Middle frontal gyrus (tissue), 1 donor: ENCODE data around the gene UGT1A4.

ENCODE experiments used
- DNase-seq: peaks from one replicate; pipeline ENCODE4 v3.0.0-alpha.2; 2015; ENCODE audit warnings: low spot score; ENCODE audit errors: extremely low spot score

Gene UGT1A4

GRCh38 chr2:233807966-233808935 is 89.7 kb downstream of the UGT1A4 start:
- DNase-seq = no peak

- no peak for DNase-seq
These were observed 91.8 kb downstream of the UGT1A4 start for GRCh38 chr2:233810385-233810784.

DNA sequence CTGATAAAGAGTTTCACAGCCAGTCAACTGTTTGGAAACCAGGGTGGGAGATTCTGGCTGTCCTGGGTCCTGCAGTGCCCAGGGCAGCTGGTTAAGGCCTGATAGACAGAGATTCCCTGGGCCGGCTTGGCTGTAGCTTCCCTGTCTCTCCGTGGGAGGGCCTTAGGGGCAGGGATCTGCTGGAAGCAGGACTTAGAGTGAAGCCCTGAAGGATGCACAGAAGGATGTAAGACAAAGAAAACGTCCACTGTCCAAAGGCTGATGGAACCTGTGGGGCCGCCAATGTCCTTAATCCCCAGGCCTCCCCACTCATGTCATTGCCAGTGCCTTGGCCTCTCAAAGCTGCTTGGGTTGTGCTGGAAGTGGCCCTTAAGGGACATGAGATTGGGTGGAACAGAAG is 92.6 kb downstream of the UGT1A4 start:
- DNase-seq = no peak

GRCh38 chr2:233811732-233812131 is 93.2 kb downstream of the UGT1A4 start:
- DNase-seq = no peak

- no peak for DNase-seq
These were observed 94.9 kb downstream of the UGT1A4 start for GRCh38 chr2:233813236-233814055.

- DNase-seq = no peak
These were observed 95.7 kb downstream of the UGT1A4 start for GRCh38 chr2:233814056-233814835.

DNA sequence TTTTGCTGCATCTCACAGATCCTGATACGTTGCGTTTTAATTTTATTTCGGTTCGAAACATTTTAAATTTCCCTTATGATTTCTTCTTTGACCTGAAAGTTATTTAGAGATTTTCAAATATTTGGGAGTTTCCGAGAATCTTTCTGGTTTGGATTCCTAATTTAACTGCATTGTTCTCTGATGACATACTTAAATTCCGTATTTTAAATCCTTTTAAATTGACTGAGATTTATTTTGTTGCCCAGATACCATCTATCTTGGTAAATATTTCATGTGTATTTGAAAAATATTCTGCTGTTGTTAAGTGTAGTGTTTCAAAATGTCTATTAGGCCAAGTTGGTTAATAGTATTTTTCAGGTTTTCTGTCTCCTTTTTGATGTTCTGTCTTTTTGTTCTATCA is 97.3 kb downstream of the UGT1A4 start:
- DNase-seq = no peak

- no peak for DNase-seq
These were observed 97.8 kb downstream of the UGT1A4 start for GRCh38 chr2:233816334-233816733.

- no peak for DNase-seq
These were observed 98.2 kb downstream of the UGT1A4 start for GRCh38 chr2:233816771-233817170.

DNA sequence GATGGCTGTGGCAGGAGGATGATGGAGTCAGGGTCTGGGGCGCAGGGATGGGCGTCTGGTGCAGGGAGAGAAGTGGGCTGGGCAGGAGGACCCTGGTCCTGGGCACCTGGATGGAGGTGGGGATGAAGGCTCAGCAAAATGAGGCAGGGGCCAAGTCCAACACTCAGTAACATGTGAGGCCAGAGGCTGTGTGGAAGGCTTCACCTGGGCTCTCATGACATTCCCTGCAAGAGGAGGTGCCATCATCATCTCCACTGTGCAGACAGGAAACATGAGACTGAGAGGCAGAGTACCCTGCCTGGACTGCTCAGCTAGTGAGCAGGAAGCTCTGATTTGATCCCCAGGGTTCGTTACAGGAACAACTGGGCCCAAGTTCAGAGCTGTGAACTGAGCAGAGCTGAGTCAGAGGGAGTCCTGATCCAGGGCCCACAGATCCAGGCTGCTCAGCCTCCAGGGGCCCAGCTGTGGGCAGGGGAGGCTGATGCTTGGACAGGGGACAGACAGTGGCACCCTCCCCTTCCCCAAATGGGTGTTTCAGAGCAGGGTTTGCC is 98.9 kb downstream of the UGT1A4 start:
- DNase-seq = no peak

DNA sequence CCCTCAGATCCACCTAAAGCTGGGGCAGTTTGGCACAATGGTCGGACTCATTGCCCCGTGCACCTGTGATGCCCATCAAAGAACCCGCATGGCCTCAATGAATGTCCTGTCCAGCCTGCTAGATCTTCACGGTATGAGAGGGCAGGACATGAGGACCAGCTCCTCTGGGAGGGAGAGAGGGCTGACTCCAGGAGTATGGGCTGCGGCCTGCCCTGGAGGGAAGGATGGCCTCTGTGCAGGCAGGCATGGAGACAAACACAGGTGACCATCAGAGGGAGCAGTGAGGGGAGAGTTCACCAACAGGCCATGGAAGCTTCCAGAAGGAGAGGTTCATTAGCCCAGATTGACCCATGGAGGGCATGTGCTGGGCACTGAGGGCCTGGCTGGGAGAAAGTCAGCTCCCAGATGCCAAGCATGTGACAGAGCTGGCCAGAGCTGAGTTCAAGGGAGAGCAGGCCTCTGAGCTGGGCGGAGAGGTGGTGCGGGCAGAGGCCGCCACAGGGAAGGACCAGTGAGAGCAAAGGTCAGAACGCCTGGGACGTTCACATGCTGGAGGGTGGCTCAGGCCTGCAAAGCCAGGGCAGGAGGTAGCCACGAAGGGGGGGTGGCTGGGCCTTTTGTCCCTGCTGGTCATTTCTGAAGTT is 99.6 kb downstream of the UGT1A4 start:
- no peak for DNase-seq

DNA sequence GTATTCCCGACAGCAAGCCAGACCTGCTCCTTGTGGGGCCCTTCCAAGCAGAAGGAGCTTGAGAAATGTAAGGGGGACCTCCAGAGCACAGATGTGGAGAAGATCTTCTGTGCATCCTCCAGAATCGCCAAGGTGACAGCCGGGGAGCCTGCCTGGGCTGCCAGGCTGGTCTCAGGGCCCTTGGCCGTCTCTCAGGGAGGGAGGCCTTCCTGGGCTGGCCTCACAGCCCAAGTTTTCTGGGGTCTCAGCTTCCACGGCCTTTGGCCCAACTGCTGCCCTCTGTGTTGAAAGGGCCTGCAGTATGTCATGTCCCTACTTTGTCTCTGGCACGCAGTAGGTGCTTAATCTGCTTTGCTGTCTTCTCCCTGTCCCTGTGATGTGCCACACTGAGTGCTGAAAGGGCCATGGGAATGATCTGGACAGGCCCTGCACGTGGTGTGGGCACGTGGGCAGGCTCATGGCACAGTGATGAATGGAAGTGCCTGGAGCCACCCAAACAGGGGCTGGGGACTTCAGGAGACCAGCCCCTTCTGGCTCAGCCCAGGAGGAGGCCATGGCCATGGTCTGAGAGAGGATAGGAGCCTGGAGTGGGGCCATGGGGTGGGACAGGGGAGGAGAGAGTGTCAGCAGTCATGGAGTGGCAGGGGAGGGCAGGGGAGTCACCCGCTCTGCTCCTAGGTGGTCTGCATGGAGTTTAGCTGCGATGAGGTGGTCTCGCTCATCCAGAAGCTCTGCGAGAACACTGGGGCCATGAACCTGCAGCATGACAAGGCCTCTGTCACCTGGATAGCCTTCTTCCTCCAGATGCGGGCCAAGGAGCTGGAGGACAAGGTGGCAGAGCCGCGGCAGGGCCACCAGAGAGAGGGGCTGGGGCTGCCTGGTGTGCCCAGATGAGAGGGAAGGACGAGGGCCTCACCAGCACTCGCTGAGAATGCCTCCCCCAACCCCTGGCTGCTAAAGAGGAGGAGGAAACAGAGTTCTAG is 100.4 kb downstream of the UGT1A4 start:
- DNase-seq = no peak

GRCh38 chr2:233819884-233820773 is 101.6 kb downstream of the UGT1A4 start:
- no peak for DNase-seq

DNA sequence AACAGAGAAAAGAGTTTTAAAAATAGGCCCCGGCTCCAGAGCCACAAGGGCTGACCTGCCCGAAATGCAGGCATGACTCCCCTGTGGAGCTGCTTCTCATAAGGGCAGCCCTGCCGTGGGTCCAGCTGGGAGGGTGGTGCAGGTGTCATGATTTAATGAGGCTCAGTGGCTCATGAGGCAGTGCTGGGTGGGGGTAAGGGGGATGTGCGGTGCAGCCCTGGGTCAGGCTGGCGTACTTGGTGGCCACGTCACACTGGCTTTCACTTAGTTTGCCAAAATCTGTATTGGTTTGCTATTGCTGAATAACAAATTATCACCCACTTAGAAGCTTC is 102.2 kb downstream of the UGT1A4 start:
- no peak for DNase-seq

- no peak for DNase-seq
These were observed 102.7 kb downstream of the UGT1A4 start for GRCh38 chr2:233821196-233821595.

DNA sequence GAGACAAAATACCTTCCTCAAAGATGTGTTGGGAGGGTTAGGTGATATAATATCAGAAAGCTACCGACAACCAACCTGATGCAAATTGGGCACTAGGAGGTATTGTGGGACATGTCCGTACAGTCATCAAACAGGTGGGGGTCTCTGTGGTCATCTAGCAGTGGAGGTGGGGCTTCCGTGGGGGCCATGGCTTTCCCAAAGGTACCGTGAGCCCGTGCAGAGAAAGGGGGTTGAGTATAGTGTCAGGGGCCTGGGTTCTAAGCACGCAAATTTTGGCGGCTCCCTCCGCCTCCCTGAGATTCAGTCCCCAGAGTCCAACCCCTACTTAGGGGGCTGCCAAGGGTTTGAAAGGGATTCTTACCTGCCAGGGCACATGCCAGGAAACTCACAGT is 103.2 kb downstream of the UGT1A4 start:
- no peak for DNase-seq

DNA sequence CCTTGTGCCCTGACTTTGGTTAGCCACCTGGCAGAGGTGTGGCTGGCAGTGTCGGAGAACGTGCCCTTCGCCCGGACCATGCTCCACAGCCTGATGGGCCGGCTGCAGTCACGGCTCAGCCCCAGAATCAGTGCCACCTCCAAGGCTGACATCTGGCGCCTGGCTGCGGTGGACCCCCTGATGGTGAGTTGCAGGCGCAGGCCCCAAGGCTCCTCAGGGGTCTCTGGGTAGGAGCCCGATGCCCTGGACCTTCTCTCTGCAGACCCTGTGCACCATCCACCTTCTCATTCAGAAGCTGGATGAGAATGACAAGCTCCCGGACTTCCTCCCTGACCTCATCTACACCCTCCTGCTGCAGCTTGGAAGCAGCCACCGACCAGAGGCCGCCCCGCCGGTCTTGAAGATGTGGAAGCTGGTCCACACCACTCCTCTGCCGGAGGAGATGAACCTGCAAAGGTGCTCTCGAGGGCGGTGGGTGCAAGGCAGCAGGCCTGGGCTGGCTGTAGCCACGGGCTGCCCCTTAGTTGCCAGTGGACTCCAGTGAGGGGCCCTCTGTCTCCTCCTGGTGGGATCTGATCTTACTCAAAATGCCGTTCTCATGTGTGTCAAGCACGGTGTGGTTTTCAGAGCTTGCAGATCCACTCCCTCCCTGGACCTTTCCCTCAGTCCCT is 103.7 kb downstream of the UGT1A4 start:
- no peak for DNase-seq
